ENCODE results near the gene CHI3L2.

Gene CHI3L2

GRCh38 chr1:111218701-111219556 is 8.6 kb upstream of the CHI3L2 start:
- intact Hi-C loops (cut with DNase I), result no loop called here
- DNase-seq, result no peak

GRCh38 chr1:111219557-111220286 is 7.8 kb upstream of the CHI3L2 start:
- intact Hi-C loops (cut with DNase I), result no loop called here
- DNase-seq, result peak in 2 of 10 donors; percentile 21 to 84

DNA sequence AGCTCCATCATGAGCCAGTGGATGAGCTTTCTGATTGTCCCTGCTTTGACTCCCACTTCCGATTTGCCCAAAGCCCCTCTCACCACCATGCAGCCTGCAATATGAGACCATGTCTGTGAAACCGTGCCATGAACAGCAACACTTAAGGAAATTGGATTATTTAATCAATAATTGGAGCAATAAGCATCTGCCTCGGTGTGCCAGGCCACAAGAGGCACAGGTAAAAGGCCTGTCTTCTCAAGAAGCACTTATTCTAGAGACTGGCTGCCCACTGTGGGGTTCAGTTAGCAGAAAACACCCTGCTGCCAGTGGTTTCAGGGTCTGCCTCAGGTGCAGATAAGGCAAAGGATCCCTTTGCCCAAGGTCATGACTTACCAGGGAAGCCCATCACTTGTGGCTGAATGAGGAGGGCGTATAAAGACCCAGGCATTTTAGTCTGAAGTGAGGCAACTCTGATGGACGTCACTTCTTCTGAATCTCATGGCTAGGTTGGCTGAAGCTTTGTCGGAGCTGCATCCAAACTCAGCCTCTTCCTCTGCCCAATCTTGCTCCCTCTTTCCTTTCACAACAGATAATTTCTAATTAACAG is 7.1 kb upstream of the CHI3L2 start:
- intact Hi-C loops (cut with DNase I), result no loop called here
- no peak for DNase-seq

- no peak for DNase-seq
- intact Hi-C loops (cut with DNase I), result no loop called here
Measured at GRCh38 chr1:111221276-111221632, 6.3 kb upstream of the CHI3L2 start.

GRCh38 chr1:111221633-111222291 is 5.8 kb upstream of the CHI3L2 start:
- DNase-seq, result no peak
- intact Hi-C loops (cut with DNase I), result no loop called here

DNA sequence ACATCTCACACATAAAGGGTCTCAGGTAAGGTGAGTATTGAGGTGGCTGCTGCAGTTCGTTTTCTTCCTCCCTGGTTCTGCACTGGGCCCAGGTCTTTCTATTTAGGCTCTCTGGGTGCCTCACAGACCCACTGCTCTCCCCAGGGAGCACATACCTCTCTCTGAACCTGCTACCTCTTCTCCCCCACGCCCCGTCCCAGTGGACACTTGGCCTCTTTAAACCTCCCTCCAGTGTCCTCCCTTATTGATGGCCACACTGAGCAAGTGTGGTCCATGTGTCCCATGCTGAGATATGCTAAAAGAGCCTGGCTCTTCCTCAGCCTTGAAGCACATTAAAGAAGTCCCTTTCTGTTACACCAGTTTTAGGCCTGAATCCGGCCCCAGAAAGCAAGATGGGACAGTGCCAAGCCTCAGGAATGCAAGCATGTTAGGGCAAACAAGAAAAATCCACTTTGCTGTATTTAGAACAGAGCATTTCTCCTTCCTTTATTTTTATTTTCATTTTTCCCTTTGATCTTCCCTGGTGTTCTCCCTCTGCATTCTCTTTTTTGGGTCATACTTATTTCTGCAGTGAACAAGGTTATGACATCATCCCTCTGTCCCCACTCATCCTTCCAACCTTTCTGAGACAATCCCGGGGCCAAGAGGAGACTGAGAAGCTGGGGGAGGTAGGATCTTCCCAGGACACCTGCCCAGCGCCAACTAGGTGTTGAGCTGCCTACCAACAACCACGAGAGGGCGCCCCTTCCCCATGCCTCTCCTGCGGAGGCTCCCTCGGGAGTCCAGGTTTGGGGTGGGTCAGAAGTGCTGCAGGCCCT is 5.0 kb upstream of the CHI3L2 start:
- DNase-seq, result peak in 9 of 10 donors; percentile 48 to 97 (median 82)
- intact Hi-C loops (cut with DNase I), result loop anchor here (1.0 kb wide), 1 partner anchor 177 kb away; no protein-coding TSS in a partner anchor

DNA sequence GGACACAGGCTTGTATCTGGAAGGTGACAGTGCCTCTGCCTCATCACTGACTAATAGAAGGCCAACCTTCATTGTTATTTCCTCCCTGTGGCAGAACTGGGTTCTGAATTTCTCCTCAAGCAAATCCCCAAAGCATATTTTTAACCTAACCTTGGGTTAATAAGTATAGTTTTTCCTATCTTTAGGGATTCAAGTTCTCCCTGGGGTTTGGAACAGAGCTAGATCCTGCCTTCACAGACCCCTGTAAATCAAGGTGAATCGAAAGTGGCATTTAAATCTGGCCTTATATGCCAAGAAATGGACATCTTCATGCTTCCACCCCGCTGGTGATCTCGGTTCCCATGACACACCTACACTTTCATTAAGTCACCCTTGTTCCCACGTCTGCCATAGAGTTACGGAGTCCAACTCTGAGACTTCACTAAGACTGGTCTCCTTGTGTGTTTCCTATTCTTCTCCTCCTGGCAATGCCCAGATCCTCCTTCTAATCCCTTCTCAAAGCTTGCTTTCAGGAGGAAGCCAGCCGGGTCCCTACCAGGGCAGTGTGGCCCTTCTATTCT is 4.3 kb upstream of the CHI3L2 start:
- intact Hi-C loops (cut with DNase I), result loop anchor here (1.0 kb wide), 1 partner anchor 176 kb away; no protein-coding TSS in a partner anchor
- no peak for DNase-seq

DNA sequence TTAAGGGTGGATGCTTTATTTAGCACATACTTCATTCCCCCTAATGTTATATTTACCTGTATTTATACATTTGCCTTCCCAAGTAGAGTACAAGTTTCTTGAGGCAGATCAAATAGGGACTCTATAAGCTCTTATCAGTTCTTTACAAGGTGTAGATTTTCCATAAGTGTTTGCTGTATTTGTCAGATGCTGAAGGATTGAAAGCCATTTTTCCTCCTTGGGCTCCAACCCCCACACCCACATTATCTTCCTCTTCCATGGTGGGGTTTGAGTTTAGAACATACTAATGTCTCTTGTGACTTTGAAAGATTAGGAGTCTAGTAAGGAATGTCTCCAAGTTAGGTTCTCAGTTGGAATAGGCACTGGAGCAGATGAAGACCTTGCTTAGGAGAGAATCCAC is 2.4 kb upstream of the CHI3L2 start:
- intact Hi-C loops (cut with DNase I), result loop anchor here (5.0 kb wide), 1 partner anchor 107 kb away; no protein-coding TSS in a partner anchor
- no peak for DNase-seq

DNA sequence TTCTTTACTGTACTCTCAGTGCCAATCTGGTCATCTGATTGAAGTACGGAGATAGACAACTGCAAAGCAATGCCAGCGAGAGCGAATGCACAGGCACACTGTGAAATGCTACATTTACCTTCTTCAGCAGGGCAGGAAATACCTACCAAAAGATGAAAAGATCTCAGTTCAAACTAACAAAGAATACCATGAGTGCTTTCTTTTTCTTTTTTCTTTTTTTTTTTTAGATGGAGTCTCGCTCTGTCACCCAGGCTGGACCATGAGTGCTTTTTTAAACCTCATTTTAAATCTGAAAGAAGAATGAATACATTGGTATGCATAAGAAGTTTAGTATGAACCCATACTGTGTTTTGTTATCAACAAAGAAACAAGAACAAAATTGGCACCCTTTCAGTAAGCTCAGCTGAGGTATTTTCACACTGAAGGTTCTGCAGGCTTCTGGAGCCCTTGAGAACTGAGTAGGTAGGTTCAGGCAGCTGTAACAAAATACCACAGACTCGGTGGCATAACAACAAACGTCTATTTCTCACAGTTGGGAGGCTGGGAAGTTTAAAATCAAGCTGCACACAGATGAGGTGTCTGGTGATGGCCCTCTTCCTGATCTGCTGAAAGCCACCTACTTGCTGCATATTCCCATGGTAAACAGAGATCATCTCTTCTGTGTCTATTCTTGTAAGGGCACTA is 1.7 kb upstream of the CHI3L2 start:
- intact Hi-C loops (cut with DNase I), result loop anchor here (5.0 kb wide), 1 partner anchor 106 kb away; no protein-coding TSS in a partner anchor
- no peak for DNase-seq

GRCh38 chr1:111227851-111228747 is 586 bp downstream of the CHI3L2 start:
- intact Hi-C loops (cut with DNase I), result loop anchor here (5.0 kb wide), 1 partner anchor 104 kb away; no protein-coding TSS in a partner anchor
- DNase-seq, result peak in 2 of 10 donors; percentile 19 to 29

- no peak for DNase-seq
- intact Hi-C loops (cut with DNase I), result loop anchor here (5.0 kb wide), 1 partner anchor 104 kb away; no protein-coding TSS in a partner anchor
Measured at GRCh38 chr1:111228748-111229126, 1.2 kb downstream of the CHI3L2 start.

- DNase-seq, result no peak
- intact Hi-C loops (cut with DNase I), result no loop called here
Measured at GRCh38 chr1:111232134-111232533, 4.6 kb downstream of the CHI3L2 start.

- DNase-seq, result no peak
- intact Hi-C loops (cut with DNase I), result no loop called here
Measured at GRCh38 chr1:111234258-111234657, 6.7 kb downstream of the CHI3L2 start.

GRCh38 chr1:111234866-111235265 is 7.4 kb downstream of the CHI3L2 start:
- intact Hi-C loops (cut with DNase I), result no loop called here
- DNase-seq, result no peak

DNA sequence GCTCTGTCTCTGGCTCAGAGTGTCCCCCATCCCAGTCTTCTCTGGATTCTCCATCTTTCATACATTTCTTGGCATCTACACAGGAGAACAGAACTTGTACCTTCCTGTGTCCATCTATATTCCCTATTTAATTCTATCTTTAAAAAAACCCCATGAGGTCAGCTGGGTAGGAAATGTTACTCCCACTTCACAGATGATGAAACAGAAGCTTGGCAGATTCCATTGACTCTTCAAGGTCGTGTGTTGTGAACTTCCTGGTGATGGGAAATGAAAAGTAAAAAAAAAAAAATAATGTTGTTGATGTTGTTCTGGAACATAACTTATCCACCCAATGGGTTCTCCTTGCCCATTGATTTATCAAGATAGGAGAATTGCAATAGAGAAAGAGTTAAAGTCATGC is 8.9 kb downstream of the CHI3L2 start:
- no peak for DNase-seq
- intact Hi-C loops (cut with DNase I), result no loop called here

GRCh38 chr1:111236806-111237205 is 9.3 kb downstream of the CHI3L2 start:
- intact Hi-C loops (cut with DNase I), result no loop called here
- no peak for DNase-seq

GRCh38 chr1:111238056-111238795 is 10.7 kb downstream of the CHI3L2 start:
- intact Hi-C loops (cut with DNase I), result no loop called here
- no peak for DNase-seq
